GM18909 (cell line): Measurements from ENCODE around the gene DPH1.
"Not testable (repeated sequence)": the region's sequence is repeated elsewhere in the genome, so short reads cannot be mapped to it uniquely, and the experiment has no call there.

Source experiments
- ATAC-seq: cut with Tn5 transposase; IDR thresholded peaks from one replicate; pipeline ENCODE4 v1.9.1; 2021; ENCODE audit warnings: mild to moderate bottlenecking; ENCODE audit not compliant: unreplicated experiment, poor library complexity

Gene DPH1

DNA sequence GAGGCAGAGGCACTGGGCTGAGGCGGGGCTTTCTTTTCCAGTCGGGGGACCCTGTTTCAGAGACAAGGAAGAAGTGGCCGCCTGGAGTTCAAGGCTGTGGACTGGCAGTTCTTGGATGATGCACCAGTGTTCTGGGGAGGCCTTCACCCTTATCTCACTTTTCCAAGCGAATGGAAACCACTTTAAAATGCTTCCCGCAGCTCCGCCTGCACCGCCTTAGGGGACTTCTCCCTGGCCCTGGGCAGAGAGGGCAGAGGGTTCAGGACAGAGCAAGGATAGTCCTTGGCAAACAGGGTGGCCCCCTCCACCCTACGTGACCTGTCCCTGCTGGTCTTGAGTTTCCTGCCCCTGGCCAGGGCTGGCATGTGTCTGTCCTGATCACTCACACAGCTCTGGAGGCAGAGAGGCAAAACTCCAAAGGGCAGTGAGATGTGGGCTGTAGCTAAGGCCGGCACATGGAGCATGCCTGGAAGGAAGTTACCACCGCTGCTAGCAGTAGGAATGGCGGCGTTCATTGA, 25.5 kb upstream of the DPH1 start:
- no peak for ATAC-seq

DNA sequence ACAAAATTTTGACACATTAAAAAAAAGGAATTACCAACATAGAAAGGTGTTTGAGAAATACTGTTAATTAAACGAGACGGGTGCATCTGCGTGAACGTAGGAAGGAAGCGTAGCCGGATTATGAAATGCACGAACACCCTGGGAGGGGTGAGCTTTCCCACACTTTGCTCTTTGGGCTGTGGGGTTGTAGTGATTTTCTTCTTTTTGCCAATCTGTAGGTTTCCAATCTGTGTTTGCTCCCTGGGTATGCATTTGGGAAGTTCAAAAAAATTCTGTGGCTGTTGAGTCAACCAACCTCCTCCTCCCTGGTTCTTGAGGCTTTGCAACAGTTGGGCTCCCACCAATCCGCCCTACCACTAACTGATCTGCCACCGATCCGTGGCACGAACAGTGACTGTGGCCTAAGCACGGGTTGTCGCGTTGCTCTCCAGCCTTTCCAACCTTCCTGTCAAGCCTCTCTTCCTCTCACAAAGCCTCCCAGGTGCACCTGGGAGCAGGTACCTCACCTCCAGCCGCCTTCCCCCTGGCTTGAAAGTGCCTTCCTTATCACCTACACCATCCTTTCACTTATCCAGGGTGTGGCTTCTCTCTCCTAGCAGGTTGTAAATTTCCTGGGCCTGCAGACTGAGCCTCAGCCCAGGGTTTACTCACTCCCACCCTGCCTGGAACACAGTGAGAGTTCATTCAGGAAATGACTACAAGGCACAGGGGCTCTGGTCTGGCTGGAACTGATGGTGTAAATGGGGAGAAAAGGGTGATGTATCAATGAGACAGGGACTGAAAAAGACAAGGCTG, 21.4 kb upstream of the DPH1 start:
- ATAC-seq: no peak

DNA sequence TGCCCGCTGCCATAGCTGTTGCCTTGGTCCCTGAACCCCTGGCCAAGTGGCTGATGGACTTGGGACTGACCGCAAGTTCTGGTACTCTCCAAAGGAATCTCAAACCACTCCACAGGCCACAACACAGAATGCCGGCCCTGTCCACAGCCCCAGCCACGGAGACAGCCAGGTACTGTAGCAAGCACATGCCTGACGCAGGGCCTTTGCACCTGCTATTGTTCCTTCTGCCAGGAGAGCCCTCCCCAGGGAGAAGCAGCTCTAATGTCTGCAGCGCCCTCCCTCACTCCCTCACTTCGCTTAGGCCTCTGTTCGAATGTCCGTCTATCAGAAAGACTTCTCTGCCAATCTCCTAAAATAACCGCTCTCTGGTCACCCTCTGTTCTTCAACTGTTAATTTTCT, 20.2 kb upstream of the DPH1 start:
- ATAC-seq: no peak

DNA sequence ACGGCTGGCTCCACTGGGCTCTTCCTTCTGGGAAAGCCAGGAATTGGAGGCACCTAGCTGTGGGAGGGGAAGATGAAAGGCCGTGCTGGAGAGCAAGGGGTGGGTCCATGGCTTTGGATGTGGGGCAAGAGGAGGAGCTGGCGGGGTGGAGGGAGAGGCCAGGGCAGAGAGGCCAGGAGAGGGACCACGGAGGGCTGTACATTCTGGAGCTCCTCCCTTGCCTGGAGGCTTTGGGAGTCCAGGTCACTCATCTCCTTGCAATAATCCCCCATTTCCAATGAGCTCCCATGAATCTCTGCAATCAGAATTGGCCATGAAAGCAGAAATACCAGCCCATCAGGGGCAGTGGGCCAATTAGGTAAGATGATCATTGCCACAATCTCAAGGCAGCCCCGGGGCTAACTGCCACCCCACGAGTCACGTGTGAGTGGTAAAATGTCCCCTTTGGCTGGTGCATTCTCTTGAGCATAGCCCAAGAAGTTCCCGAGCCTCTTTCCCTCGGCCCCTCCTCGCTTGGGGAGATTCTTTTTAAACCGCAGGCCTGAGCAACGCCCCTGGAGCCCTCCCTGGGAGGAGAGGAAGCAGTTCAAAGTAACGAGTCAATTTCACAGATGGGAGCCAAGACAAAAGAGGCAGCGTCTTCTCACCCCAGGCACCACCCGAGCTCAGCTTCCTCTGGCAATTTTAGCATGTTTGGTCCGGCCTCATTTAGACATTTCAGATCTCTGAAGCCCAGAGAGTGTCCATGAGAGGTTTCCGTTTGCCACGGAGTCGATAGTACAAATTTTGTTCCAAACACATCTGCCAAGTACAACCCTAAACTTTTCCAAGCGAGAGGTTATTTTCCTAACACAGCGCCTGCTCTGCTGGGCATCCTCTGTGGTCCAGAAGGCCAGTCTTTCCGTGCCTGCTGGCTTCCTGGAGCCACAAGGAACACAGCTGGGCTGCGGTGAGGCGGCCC, 18.3 kb upstream of the DPH1 start:
- ATAC-seq: no peak

DNA sequence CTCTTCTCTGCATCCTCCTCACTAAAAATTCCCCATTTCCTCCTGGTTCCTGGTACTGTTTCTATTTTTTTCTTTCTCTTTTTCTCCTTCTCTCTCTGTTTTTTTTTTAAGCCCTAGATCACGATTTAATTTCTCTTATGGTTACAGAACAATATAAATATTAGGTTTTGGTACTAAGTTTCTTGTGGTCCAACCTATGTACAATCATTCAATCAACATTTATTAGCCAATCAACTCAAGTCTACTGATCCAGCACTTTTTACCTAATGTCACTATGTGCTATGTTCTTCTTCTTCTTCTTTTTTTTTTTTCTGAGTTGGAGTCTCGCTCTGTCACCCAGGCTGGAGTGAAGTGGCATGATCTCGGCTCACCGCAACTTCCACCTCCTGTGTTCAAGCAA, 17.5 kb upstream of the DPH1 start:
- no peak for ATAC-seq

DNA sequence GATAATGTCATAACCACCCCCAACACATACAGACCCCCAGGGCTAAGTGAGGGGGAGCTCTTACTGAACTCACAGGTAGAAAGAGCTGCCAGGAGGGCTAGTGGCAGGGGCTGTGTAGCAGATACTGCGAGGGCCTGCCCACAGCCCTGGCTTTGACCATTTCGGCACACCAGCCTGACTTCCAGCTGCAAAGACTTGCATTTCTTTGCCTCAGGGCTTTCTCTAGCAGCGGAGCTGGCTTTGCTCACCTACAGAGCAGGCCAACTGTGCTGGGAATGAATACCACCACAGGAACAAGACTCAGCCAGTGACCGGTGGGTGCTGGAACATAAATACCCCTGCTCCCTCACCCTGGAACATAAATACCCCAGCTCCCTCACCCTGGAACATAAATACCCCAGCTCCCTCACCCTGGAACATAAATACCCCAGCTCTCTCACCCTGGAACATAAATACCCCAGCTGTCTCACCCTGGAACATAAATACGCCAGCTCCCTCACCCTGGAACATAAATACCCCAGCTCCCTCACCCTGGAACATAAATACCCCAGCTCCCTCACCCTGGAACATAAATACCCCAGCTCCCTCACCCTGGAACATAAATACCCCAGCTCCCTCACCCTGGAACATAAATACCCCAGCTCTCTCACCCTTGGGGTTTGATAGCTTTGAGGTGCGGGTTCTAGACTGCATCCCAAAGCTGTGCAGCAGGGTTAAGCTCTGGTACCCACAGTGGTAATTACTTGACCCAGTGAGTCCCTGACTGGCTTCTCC, 16.5 kb upstream of the DPH1 start:
- not testable (repeated sequence) for ATAC-seq

DNA sequence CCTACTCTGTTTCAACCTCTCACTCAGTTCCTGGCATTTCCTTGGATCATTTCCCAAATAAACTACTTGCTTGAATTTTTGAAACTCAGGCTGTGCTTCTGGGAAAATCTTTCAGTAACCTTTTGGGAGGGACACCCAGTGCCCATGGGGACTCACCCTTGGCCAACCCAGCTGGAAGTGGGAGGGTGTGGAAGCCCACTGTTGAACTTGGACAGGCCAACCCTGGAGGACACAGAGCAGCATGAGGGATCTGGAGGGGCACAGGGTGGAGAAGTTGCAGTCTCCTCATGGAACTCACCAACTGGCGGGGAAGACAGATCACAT, 16.0 kb upstream of the DPH1 start:
- ATAC-seq: no peak

DNA sequence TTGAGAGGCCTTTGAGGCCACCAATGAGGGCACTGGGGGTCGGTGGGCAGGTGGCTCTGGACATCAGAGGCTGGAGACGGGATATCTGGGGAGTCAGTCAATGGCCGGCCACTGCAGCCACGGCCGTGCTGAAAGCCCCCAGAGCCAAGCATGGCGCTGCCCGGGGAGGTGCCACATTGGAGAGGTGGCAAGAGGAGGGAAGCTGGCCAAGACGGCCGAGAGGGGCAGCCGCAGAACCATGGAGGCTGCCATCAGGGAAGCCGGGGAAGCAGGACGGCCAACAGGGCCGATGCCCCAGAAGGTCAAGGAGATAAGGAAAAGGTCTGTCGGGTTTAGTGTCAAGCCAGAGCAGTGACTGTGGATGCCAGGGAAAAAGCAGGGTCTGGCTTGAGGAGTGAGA, 14.6 kb upstream of the DPH1 start:
- no peak for ATAC-seq

DNA sequence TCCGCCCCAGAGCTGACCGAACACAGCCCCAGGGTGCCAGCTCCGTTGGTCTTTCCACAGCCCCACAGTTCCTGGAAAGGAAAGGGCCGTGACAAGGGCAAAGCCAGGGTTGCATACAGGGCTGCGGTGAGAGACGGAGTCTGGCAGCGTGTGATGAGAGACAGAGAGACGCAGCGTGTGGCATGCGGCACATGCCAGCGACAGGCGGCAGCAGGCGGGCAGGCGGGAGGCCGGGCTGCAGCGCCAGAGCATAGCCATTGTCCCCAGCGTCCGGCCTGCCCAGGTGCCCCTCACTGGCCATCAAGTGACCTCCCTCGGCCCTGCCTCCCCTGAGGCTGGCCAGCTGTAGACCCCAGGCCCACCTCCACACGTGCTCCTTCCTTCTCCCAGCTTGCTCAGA, 13.5 kb upstream of the DPH1 start:
- no peak for ATAC-seq

DNA sequence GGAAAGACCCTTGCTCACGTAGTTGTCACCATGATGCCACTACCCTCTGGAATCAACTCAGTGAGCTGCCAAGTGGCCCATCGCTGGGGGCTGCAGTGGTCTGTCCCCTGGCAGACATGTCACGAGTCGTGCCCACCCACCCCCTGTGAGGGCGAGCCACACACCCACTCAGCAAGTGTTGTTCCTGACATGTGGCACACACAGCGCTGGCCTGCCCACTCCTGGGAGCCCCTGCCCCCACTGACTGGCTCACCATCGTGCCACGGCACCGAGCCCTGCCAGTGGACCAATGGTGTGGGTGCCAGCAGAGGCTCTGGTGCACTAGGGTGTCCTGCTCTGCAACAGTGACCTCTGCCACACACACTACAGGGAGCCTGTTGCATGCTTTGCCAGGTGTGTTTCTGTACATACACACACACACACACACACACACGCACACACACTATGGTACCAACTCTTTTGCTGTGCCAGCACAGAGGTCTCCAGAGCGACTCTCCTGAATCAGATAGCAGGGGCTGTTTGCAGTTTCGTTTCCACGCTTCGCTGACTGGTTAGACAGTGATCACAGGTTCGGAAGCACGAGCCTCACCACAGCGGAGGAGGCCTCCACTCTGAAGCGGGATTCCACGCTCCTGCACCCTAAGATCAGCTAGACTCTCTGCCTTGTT, 12.5 kb upstream of the DPH1 start:
- no peak for ATAC-seq

DNA sequence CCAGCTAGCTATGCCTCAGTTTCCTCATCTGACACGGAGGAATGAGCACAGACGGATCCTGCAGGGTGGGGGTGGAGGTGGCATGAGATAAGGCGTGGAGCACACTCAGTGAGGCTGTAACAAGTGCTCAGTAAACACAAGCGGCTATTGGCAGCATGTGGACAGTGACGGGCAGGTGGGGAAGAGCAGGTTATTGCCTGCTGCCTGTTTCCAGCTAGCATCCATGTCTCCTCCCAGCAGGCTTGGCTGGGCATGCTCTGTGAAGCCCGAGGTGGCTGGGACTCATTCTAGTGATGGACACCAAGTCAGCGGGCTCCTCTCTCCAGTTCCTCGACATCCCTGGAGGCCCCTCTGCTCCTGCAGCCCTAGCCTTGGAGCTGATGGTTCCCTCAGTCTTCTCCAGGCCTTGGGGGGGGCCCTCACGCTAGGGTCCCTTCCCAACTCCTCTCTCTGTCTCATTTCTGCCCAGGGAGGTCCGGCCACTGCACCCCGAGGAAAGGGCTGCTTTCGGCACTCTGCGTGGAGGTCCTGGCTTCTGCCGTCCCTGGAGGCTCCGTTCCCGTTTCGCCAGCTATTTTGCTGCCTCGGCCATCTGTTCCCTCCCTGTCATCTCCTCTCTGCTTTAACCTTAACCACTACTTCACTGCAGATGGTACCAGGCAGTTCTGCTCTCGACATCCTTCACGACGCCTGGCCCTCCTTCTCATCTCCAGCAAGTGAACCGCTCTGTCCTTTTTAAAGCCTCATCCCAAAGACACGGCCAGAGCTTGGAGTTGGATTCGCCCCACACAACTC, 11.0 kb upstream of the DPH1 start:
- no peak for ATAC-seq

DNA sequence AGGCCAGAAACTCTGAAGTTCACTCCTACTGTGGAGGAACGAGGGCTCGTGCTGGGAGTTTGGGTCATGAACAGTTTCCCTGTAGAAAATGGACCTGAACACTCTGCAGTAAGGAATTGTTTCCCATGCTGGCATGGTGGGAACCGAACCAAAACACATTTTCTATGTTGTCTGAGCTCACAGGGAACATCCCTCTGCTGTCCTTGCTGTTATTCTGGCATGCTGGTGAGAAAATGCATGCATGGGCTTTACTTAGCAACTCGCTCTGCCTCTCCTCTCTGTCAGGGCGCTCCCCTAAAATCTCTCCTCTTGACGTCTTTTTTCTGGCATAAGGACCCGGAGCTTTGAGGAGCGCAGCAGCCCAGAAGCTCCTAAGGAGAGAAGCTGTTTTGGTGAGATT, 10.2 kb upstream of the DPH1 start:
- no peak for ATAC-seq

DNA sequence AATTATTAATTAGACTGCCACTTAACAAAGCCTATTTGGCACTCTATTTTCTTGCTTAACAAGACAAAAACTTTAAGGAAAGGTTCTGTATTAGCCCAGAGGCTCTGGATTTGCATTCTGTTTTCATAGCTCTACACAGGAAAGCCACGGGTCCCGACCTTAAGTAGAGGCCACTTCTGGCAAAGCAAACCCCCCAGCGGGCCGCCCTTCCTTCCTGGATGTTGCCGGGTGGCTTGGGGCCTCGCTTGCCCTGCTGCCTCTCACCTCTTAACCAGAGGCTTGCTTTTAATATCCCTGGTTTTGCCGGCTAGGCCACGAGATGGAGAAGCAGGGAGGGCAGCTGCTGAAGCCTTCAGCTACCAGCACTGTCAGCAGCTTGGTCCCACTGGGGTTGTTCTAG, 9.2 kb upstream of the DPH1 start:
- ATAC-seq: no peak

DNA sequence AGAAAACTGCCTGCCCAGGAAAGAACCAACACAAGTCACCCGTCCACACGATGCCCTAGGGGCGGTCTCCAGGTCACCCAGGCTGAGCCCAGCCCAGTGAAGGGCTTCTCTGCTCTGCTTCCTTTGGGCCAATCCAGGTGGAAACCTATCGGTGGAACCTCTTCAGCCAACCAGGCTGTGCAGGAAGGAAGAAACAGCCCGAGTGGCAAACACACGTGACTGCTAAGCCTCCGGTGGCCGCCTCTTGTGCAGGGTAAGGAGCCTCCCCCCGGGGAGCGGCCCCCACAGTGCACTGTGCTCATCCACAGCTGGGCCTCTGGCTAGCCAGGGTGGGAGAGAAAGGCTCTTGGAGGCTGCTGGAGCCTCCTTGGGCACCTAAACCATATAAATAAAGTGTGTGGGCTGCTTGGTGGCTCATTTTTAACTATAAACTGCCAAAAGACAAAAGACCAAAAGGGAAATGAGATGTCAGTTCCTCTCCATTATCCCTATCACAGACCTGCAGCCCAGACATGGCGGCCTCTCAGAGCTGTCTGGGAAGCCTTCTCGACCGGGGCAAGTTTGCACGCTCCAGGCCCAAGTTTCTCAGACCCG, 7.2 kb upstream of the DPH1 start:
- no peak for ATAC-seq

DNA sequence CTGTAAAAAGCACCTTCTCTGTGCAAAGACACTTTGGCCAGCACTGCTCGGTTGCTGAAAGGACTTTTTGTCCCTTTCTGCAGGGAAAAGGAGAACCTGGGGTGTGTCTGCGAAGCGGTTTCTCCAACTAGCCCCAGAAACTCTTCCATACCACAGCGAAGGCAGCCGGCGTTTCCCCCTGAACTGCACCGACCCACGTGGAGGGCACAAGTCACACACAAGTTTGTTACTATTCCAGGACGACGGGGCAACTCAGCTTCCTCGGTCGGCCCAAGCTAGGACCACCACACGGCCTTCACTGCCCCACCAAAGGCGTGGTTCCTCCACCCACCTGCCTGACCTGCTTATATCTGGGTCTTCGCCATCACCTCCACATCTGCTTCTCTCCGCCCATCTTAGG, 6.7 kb upstream of the DPH1 start:
- no peak for ATAC-seq

DNA sequence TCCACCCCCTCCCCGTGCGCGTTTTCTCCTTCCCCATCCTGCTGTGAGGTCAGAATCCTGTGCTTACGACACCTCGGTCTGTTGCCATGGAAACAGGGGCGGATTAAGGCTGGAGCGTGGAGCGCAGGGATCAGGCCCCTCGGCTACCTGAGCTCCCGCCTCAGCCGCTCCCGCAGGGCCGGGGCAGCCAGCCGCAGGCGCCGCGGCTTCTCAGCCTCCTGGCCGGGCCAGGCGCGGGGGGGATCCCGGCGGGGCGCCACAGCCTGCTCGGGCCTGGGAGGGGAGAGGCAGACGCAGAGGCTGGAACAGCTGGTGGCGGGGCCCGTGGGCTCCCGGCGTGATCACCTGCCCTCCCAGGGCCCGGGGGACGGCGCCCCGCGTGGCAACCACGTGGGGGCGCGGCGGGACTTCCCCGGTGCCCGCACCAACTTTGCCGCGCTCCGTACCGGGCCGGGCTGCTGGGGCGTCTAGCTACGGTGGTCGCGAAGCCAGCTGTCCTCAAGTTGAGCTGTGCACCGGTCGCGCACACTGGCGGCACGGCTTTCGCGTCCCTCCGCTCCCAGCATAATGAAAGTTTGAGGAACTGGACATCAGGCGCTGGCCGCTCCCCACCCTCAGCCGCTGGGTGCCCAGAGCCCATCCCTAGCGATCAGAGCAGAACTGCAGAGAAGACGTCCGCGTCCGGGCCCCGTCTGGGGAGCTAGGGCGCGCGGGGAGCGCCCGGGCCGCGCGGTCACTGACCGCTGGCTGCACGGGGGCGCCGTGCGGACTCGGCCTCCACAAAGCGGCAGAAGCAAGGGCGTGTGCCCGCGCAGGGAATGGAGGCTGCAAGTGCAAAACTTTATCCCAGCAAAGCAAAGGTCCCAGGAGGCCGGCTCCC, 6.0 kb upstream of the DPH1 start:
- no peak for ATAC-seq

DNA sequence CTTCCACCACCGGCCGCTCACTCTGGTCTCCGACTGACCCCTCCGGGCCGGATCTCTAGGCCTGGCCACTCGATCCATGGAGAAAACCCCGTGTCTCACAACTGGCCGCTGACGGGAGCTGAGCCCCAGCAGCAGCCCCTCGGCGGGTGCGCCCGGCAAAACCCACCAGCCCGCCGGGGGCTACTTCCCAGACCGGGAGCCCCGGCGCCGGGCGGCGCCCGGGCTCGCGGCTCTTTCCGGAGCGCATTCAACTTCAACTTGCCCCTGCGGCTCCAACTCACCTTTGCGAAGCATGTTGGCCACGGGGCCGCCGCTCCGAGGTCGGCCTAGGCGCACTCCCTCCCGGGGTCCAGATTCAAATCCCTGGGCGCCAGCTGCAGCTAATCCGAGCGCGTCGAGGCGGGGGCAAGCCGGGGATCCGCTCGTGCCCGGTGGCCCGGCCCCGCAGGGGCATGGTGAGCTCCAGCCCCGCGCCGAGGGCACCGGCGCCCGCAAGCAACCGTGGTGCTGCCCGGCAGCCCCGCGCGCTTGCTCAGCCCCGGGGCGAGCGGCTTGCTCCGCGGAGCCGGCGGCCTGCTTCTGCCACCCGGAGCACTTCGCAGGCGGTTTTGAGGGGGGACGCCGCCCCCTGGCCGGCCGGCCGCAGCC, 5.3 kb upstream of the DPH1 start:
- ATAC-seq: no peak

DNA sequence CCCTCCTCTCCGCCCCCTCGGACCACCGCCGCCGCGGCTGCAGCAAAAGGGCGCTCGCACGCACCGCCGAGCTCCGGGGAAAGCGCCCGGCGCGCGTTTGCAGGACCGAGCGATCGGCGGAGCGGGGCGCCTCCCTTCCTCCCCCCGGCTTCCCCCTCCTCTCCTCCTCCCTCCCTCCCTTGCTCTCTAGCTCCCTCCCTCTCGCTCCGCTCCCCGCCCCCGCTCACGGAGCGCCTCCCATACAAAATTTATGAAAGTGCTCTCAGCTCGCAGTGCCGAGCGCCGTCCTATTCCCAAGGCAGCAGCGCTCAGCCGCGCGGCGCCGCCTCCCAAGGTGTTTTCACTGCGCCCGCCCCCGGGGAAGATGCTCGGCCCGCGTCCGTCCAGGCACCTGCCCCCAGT, 4.7 kb upstream of the DPH1 start, which contains the start of gene RTN4RL1:
TSS of gene RTN4RL1 (minus strand) at position 115 of the 402 bp plus-strand sequence. CDS start 469 bp downstream, outside the sequence.
- no peak for ATAC-seq
